HG03460 (cell line): ENCODE results near the gene FLT1.

Experiments used
- ATAC-seq: cut with Tn5 transposase; IDR thresholded peaks from one replicate; pipeline ENCODE4 v1.9.1; 2021; ENCODE audit not compliant: unreplicated experiment

FLT1 gene

GRCh38 chr13:28528388-28528787, 33.5 kb upstream of the FLT1 start:
- ATAC-seq: no peak

GRCh38 chr13:28527629-28528028, 32.7 kb upstream of the FLT1 start:
- ATAC-seq: no peak

- ATAC-seq: no peak
These were observed 31.9 kb upstream of the FLT1 start for GRCh38 chr13:28526876-28527275.

GRCh38 chr13:28522871-28523270, 27.9 kb upstream of the FLT1 start:
- ATAC-seq: no peak

- ATAC-seq: no peak
These were observed 18.8 kb upstream of the FLT1 start for GRCh38 chr13:28513745-28514144.

GRCh38 chr13:28510542-28510941, 15.6 kb upstream of the FLT1 start:
- no peak for ATAC-seq

- no peak for ATAC-seq
These were observed 15.1 kb upstream of the FLT1 start for GRCh38 chr13:28510066-28510465.

GRCh38 chr13:28505543-28506135, 10.7 kb upstream of the FLT1 start:
- no peak for ATAC-seq

GRCh38 chr13:28503182-28503967, 8.4 kb upstream of the FLT1 start:
- no peak for ATAC-seq

GRCh38 chr13:28501547-28501946, 6.6 kb upstream of the FLT1 start:
- ATAC-seq: no peak

GRCh38 chr13:28499609-28500008, 4.7 kb upstream of the FLT1 start:
- ATAC-seq: no peak

GRCh38 chr13:28498481-28499115, 3.7 kb upstream of the FLT1 start:
- ATAC-seq: no peak

- ATAC-seq: no peak
These were observed 2.4 kb upstream of the FLT1 start for GRCh38 chr13:28497143-28497876.

- ATAC-seq: no peak
These were observed 1.2 kb upstream of the FLT1 start for GRCh38 chr13:28496188-28496564.

- ATAC-seq: no peak
These were observed 735 bp upstream of the FLT1 start for GRCh38 chr13:28495538-28496187.

GRCh38 chr13:28494504-28494777, 487 bp downstream of the FLT1 start:
- no peak for ATAC-seq

- no peak for ATAC-seq
These were observed 1.0 kb downstream of the FLT1 start for GRCh38 chr13:28493740-28494503.

- ATAC-seq: no peak
These were observed 2.2 kb downstream of the FLT1 start for GRCh38 chr13:28492569-28493367.

- ATAC-seq: no peak
These were observed 4.9 kb downstream of the FLT1 start for GRCh38 chr13:28490061-28490460.

- no peak for ATAC-seq
These were observed 5.4 kb downstream of the FLT1 start for GRCh38 chr13:28489524-28489931.
